K562 (cell line): ENCODE results near the gene IRF2BP2. TPM values are rescaled to one million over a fixed set of nuclear protein-coding genes. Genes with fewer than 3 reads are reported as not detected.

Experiments
- CAMTA2 ChIP-seq: fragments of 250-450 bp; sonication (Bioruptor Pico); conservative IDR thresholded peaks from 2 replicates; pipeline ENCODE4 v1.5.1; 2022
- CBFA2T3 ChIP-seq: fragments of 450-650 bp; IDR thresholded peaks from 2 replicates; pipeline ENCODE4 v1.6.1; 2017
- CEBPB ChIP-seq: fragments of 450-650 bp; IDR thresholded peaks from 2 replicates; pipeline ENCODE4 v1.6.1; 2016; ENCODE audit warnings: missing genetic modification characterization, missing compliant biosample characterization
- CEBPG ChIP-seq, 3 experiments: fragments of 200-800 bp in 1 of 3; sonication (Bioruptor generic) in 1 of 3; sonication (generic) in 1 of 3; formaldehyde crosslinking in 1 of 3; IDR thresholded peaks in 2 of 3; conservative IDR thresholded peaks in 1 of 3; 2 replicates each; pipeline versions ENCODE4 v1.6.1 to v1.8.0; 2016 to 2022; ENCODE audit warnings: missing compliant biosample characterization in 2 of 3, missing genetic modification characterization in 2 of 3, mild to moderate bottlenecking in 1 of 3, missing genetic modification reagents in 1 of 3
- CREM ChIP-seq: IDR thresholded peaks from 2 replicates; pipeline ENCODE4 v1.6.1; 2014; ENCODE audit warnings: antibody characterized with exemption, low read depth
- EP400 ChIP-seq: fragments of 450-650 bp; IDR thresholded peaks from 2 replicates; pipeline ENCODE4 v1.6.1; 2017; ENCODE audit warnings: antibody characterized with exemption, mild to moderate bottlenecking, moderate library complexity
- GABPA ChIP-seq: fragments of 200-800 bp; sonication (Bioruptor generic); conservative IDR thresholded peaks from 2 replicates; pipeline ENCODE4 v1.6.1; 2016; ENCODE audit warnings: low read depth, missing genetic modification characterization, missing compliant biosample characterization
- HDAC1 ChIP-seq, 2 experiments: fragments of 450-650 bp; IDR thresholded peaks; 2 replicates each; pipeline ENCODE4 v1.6.1; 2016 to 2017; ENCODE audit warnings: inconsistent platforms in 1 of 2, mild to moderate bottlenecking in 1 of 2, moderate library complexity in 1 of 2
- HEY1 ChIP-seq: fragments of 250-450 bp; sonication (Bioruptor Pico); IDR thresholded peaks from 2 replicates; pipeline ENCODE4 v1.5.0; 2020; ENCODE audit warnings: mild to moderate bottlenecking, moderate library complexity, borderline replicate concordance
- JUND ChIP-seq, 2 experiments: IDR thresholded peaks; 2 replicates in 1 of 2; 3 replicates in 1 of 2; pipeline ENCODE4 v1.6.1; 2011; ENCODE audit warnings: borderline replicate concordance in 2 of 2, low read depth in 2 of 2, low read length in 2 of 2, improper control_type of control experiment in 1 of 2, missing biosample characterization in 1 of 2, missing genetic modification characterization in 1 of 2, missing genetic modification reagents in 1 of 2
- KAT7 ChIP-seq: sonication (generic); formaldehyde crosslinking; IDR thresholded peaks from 2 replicates; pipeline ENCODE4 v1.8.0; 2022; ENCODE audit warnings: missing genetic modification reagents, mild to moderate bottlenecking, borderline replicate concordance
- NFXL1 ChIP-seq: fragments of 450-650 bp; formaldehyde crosslinking; IDR thresholded peaks from 2 replicates; pipeline ENCODE4 v1.4.0; 2021; ENCODE audit warnings: mild to moderate bottlenecking
- RHOXF2B ChIP-seq: fragments of 250-450 bp; sonication (Bioruptor Pico); conservative IDR thresholded peaks from 2 replicates; pipeline ENCODE4 v1.5.1; 2021
- SMARCE1 ChIP-seq: fragments of 450-650 bp; IDR thresholded peaks from 2 replicates; pipeline ENCODE4 v1.7.1; 2016; ENCODE audit warnings: mild to moderate bottlenecking
- SRSF3 ChIP-seq: fragments of 200-400 bp; formaldehyde crosslinking; IDR thresholded peaks from 2 replicates; pipeline ENCODE4 v1.6.1; 2016; ENCODE audit warnings: mild to moderate bottlenecking, low read length, moderate library complexity; ENCODE audit not compliant: insufficient read depth
- ZFP1 ChIP-seq: fragments of 450-650 bp; formaldehyde crosslinking; IDR thresholded peaks from 2 replicates; pipeline ENCODE4 v1.4.0; 2020; ENCODE audit warnings: mild to moderate bottlenecking, mixed read lengths
- ZNF41 ChIP-seq: fragments of 250-450 bp; sonication (Bioruptor Pico); conservative IDR thresholded peaks from 2 replicates; pipeline ENCODE4 v1.4.0; 2020; ENCODE audit warnings: mild to moderate bottlenecking
- ZNF717 ChIP-seq: fragments of 250-450 bp; sonication (Bioruptor Pico); IDR thresholded peaks from 2 replicates; pipeline ENCODE4 v1.5.0; 2021
- ZNF766 ChIP-seq: fragments of 200-800 bp; sonication (Bioruptor generic); conservative IDR thresholded peaks from 2 replicates; pipeline ENCODE4 v1.6.1; 2016; ENCODE audit warnings: missing genetic modification characterization, missing compliant biosample characterization
- ZNF780A ChIP-seq: fragments of 250-450 bp; sonication (Bioruptor Pico); IDR thresholded peaks from 2 replicates; pipeline ENCODE4 v1.5.0; 2021; ENCODE audit warnings: mild to moderate bottlenecking
- polyA plus RNA-seq, 8 experiments: library from polyadenylated mRNA; depleted of rRNA in 4 of 8; stranded (reverse) in 5 of 8; unstranded in 3 of 8; fragments of >200 nt; fragmentation: Nextera tagmentation in 2 of 8; fragmentation: Illumina TruSeq in 1 of 8; extraction: Ambion mirVana in 2 of 8; extraction: Trizol in 1 of 8; gene quantifications; 2 replicates each; pipeline versions ENCODE4 v1.2.1 to v1.2.3, GENCODE V29; 2011 to 2014; ENCODE audit warnings: inconsistent platforms in 1 of 8, missing spikeins in 1 of 8
- total RNA-seq, 7 experiments: library from RNA; depleted of rRNA in 6 of 7; stranded (reverse); fragments of >200 nt in 6 of 7; fragmentation: Illumina TruSeq in 2 of 7; extraction: Trizol in 2 of 7; gene quantifications; 2 replicates each; pipeline versions ENCODE4 v1.2.1 to v1.2.3, GENCODE V29; 2011 to 2021; ENCODE audit warnings: low replicate concordance in 1 of 7
- TF ChIP-seq, protein P1 (sequence below), 2 experiments: fragments of 450-650 bp; conservative IDR thresholded peaks; 2 replicates each; pipeline ENCODE4 v1.6.1; 2017; ENCODE audit warnings: mild to moderate bottlenecking in 2 of 2, moderate library complexity in 2 of 2
- TF ChIP-seq, protein P2 (sequence below): fragments of 450-650 bp; formaldehyde crosslinking; IDR thresholded peaks from 2 replicates; pipeline ENCODE4 v1.4.0; 2020; ENCODE audit warnings: mild to moderate bottlenecking
- TF ChIP-seq, protein P3 (sequence below), 2 experiments: fragments of 250-450 bp in 1 of 2; fragments of 450-650 bp in 1 of 2; sonication (Bioruptor Pico) in 1 of 2; IDR thresholded peaks; 2 replicates each; pipeline versions ENCODE4 v1.6.1 to v1.8.0; 2016 to 2021; ENCODE audit warnings: mild to moderate bottlenecking in 2 of 2, moderate library complexity in 2 of 2, missing compliant biosample characterization in 1 of 2, missing genetic modification characterization in 1 of 2

Gene IRF2BP2
- total and polyA plus RNA-seq, 9 of the 15 experiments (the other 6 are each of a cell fraction or from before 2014, with no cell fraction given): 7.7 to 68.6 (median 22.1) TPM

DNA sequence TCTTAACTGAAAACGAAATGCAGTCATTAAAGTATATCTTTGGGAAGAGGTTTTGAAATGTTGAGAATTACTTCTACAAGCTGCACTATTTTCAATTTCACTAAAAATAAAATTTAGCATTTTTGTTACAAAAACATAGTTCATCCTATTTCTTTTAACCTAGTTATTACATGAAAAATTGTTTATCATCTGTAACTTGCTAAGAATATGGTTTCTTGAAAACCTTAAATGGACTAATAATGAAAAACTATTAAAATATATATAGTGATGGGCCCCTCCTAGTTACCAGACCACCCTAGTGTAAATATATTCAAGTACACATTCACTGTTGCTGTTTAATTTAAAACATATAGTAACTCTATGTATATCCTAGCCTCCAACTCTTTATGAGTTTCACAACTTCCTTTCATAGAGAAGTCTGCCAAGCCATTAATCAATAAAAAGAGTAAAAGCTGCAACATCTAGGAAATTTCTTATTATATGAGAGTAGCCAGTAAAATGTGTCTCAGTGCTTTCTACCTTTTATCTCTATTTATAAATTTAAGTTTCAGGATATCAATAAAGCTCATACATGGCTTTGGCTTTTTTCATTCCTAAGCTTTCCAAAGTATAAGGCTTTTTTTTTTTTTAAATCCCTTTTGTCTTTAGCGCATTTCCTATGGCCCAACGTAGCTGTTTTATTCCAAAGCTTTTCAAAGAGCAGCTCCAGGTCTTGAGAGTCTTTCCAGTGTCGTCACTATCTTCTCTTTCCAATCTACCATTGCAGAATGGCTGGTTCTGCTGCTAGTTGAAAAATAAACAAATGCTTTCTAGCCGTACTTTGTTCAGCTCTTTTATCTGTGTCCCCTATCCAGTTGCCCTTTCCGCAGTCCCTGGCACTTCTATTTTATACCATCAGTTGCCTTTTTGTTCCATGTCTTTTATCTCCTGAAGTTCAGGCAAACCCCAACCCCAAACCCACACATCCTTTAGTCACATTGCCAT lies 6.5 kb downstream of the IRF2BP2 start (continued):
- TF ChIP-seq, protein P1, sequence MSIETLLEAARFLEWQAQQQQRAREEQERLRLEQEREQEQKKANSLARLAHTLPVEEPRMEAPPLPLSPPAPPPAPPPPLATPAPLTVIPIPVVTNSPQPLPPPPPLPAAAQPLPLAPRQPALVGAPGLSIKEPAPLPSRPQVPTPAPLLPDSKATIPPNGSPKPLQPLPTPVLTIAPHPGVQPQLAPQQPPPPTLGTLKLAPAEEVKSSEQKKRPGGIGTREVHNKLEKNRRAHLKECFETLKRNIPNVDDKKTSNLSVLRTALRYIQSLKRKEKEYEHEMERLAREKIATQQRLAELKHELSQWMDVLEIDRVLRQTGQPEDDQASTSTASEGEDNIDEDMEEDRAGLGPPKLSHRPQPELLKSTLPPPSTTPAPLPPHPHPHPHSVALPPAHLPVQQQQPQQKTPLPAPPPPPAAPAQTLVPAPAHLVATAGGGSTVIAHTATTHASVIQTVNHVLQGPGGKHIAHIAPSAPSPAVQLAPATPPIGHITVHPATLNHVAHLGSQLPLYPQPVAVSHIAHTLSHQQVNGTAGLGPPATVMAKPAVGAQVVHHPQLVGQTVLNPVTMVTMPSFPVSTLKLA (conservative IDR thresholded peaks at IDR 0.05): 0 out of 4 replicates have a peak, but pooled peaks have one; percentile 9 to 24
- TF ChIP-seq SMARCE1 (peak; percentile 20), RHOXF2B (no peak), EP400 (0 out of 2 replicates have a peak, but pooled peaks have one; percentile 9), SRSF3 (no peak), CREM (0 out of 2 replicates have a peak, but pooled peaks have one; percentile 16), CEBPB (tag) (peak; percentile 25; the same call in 1 of the 2 replicates), KAT7 (no peak), ZNF717 (CRISPR knock-in tag) (0 out of 2 replicates have a peak, but pooled peaks have one; percentile 59), GABPA (tag) (0 out of 2 replicates have a peak, but pooled peaks have one; percentile 12), ZFP1 (CRISPR knock-in tag) (0 out of 2 replicates have a peak, but pooled peaks have one; percentile 40), JUND (IDR thresholded peaks at IDR 0.05; ENCODE audit: borderline replicate concordance, low read depth, low read length) (no peak), JUND (tag; IDR thresholded peaks at IDR 0.05; ENCODE audit: borderline replicate concordance, low read depth, low read length) (peak; percentile 57; the same call in 2 of the 3 replicates), HEY1 (CRISPR knock-in tag) (peak; percentile 7; the same call in 1 of the 2 replicates), HDAC1 (IDR thresholded peaks at IDR 0.05) (peak in 1 of 2 experiments; percentile 55; a peak in 1 of 4 replicates), CAMTA2 (CRISPR knock-in tag) (0 out of 2 replicates have a peak, but pooled peaks have one; percentile 45), ZNF780A (CRISPR knock-in tag) (0 out of 2 replicates have a peak, but pooled peaks have one; percentile 22), ZNF41 (CRISPR knock-in tag) (0 out of 2 replicates have a peak, but pooled peaks have one; percentile 8), CBFA2T3 (peak; percentile 69), CEBPG (CRISPR knock-in tag; IDR thresholded peaks at IDR 0.05) (no peak), CEBPG (tag; conservative IDR thresholded peaks at IDR 0.05 in 1 of 2, IDR thresholded peaks at IDR 0.05 in 1 of 2) (peak in 1 of 2 experiments; percentile 41; a peak in 1 of 4 replicates), ZNF766 (CRISPR knock-in tag) (peak; percentile 25; the same call in 1 of the 2 replicates), NFXL1 (CRISPR knock-in tag) (no peak)
- TF ChIP-seq, protein P2, sequence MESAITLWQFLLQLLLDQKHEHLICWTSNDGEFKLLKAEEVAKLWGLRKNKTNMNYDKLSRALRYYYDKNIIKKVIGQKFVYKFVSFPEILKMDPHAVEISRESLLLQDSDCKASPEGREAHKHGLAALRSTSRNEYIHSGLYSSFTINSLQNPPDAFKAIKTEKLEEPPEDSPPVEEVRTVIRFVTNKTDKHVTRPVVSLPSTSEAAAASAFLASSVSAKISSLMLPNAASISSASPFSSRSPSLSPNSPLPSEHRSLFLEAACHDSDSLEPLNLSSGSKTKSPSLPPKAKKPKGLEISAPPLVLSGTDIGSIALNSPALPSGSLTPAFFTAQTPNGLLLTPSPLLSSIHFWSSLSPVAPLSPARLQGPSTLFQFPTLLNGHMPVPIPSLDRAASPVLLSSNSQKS (CRISPR knock-in tag): 0 out of 2 replicates have a peak, but pooled peaks have one; percentile 7
- TF ChIP-seq, protein P3, sequence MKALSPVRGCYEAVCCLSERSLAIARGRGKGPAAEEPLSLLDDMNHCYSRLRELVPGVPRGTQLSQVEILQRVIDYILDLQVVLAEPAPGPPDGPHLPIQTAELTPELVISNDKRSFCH (CRISPR knock-in tag; IDR thresholded peaks at IDR 0.05): no peak
- TF ChIP-seq, protein P3 (tag; IDR thresholded peaks at IDR 0.05): peak; percentile 34; the same call in 1 of the 2 replicates
